Breast epithelium (tissue), 4 donors: ENCODE measurements around the gene SLFN5. TPM values are rescaled to one million over a fixed set of nuclear protein-coding genes. Genes with fewer than 3 reads are reported as not detected.
"Not testable (repeated sequence)": the region's sequence is repeated elsewhere in the genome, so short reads cannot be mapped to it uniquely, and the experiment has no call there.

ENCODE experiments used
- DNase-seq, 2 donors: peaks; one replicate each; pipeline ENCODE4 v3.0.0-alpha.2; 2019; ENCODE audit warnings: low spot score in 2 of 2
- H3K27ac ChIP-seq, 2 donors: fragments of 200-600 bp; sonication (generic) in 1 of 2; one replicate each; pipeline ENCODE4 v1.5.1; 2016 to 2019; ENCODE audit warnings: mild to moderate bottlenecking in 1 of 2
- H3K27me3 ChIP-seq, 2 donors: fragments of 200-600 bp; sonication (generic) in 1 of 2; one replicate each; pipeline versions ENCODE4 v1.5.1 to v1.6.0; 2017 to 2019; ENCODE audit warnings: control low read depth in 1 of 2, mild to moderate bottlenecking in 1 of 2
- H3K36me3 ChIP-seq: fragments of 200-600 bp; one replicate; pipeline ENCODE4 v1.5.1; 2019
- H3K4me1 ChIP-seq, 2 donors: fragments of 200-600 bp; sonication (generic); one replicate each; pipeline ENCODE4 v1.5.1; 2016 to 2019; ENCODE audit warnings: control low read depth in 1 of 2
- H3K4me3 ChIP-seq, 3 donors: fragments of 200-600 bp; sonication (generic); 1 replicate in 2 of 3; 2 replicates in 1 of 3; pipeline ENCODE4 v1.5.1; 2016 to 2019; ENCODE audit warnings: mild to moderate bottlenecking in 3 of 3, moderate library complexity in 2 of 3
- H3K9me3 ChIP-seq, 2 donors: fragments of 200-600 bp; sonication (generic) in 1 of 2; one replicate each; pipeline ENCODE4 v1.5.1; 2016 to 2019; ENCODE audit warnings: control low read depth in 1 of 2
- POLR2A ChIP-seq: fragments of 450-650 bp; IDR thresholded peaks from one replicate; pipeline ENCODE4 v1.6.1; 2016; ENCODE audit warnings: antibody characterized with exemption, mild to moderate bottlenecking, moderate library complexity
- POLR2AphosphoS5 ChIP-seq, 3 donors: sonication (generic); formaldehyde crosslinking; IDR thresholded peaks; one replicate each; pipeline ENCODE4 v1.6.1; 2017; ENCODE audit warnings: antibody characterized with exemption in 3 of 3
- intact Hi-C: fragments of 100-400 bp; cut with DNase I; formaldehyde crosslinking; loops from one replicate; pipeline ENCODE4 v1.15.1; 2023; ENCODE audit warnings: low total_unique reads
- total RNA-seq, 3 donors: library from RNA; depleted of rRNA; stranded (reverse); fragments of >200 nt; gene quantifications; one replicate each; pipeline ENCODE4 v1.1.0, GENCODE V29; 2016
- TF ChIP-seq, protein P1 (sequence below), 3 donors: fragments of 450-650 bp; IDR thresholded peaks; one replicate each; pipeline ENCODE4 v1.5.1; 2016 to 2017; ENCODE audit warnings: antibody characterized with exemption in 3 of 3, mild to moderate bottlenecking in 3 of 3, moderate library complexity in 3 of 3

SLFN5 gene
- total RNA-seq, 3 donors from 2014 or later, result 29.8 to 35.0 (median 34.1) TPM

- H3K36me3 ChIP-seq, result no peaks in the 10 kb centered on the region
These were observed 16.1 kb downstream of the SLFN5 start for GRCh38 chr17:35259001-35259400.

GRCh38 chr17:35265071-35265470 is 22.2 kb downstream of the SLFN5 start:
- Histone ChIP-seq H3K4me3 (no peak overlapping the region), H3K27ac (no peak overlapping the region), H3K27me3 (no peaks in the 10 kb centered on the region), H3K4me1 (no peaks in the 10 kb centered on the region), H3K36me3 (no peaks in the 10 kb centered on the region), H3K9me3 (no peaks in the 10 kb centered on the region)
- intact Hi-C loops, result no loop called here
- TF ChIP-seq, protein P1, sequence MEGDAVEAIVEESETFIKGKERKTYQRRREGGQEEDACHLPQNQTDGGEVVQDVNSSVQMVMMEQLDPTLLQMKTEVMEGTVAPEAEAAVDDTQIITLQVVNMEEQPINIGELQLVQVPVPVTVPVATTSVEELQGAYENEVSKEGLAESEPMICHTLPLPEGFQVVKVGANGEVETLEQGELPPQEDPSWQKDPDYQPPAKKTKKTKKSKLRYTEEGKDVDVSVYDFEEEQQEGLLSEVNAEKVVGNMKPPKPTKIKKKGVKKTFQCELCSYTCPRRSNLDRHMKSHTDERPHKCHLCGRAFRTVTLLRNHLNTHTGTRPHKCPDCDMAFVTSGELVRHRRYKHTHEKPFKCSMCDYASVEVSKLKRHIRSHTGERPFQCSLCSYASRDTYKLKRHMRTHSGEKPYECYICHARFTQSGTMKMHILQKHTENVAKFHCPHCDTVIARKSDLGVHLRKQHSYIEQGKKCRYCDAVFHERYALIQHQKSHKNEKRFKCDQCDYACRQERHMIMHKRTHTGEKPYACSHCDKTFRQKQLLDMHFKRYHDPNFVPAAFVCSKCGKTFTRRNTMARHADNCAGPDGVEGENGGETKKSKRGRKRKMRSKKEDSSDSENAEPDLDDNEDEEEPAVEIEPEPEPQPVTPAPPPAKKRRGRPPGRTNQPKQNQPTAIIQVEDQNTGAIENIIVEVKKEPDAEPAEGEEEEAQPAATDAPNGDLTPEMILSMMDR (IDR thresholded peaks at IDR 0.05), result no peak
- TF ChIP-seq POLR2A (no peak), POLR2AphosphoS5 (IDR thresholded peaks at IDR 0.05) (no peak)
- no peak for DNase-seq

More at GRCh38 chr17:35259001-35259400, 16.1 kb downstream of the SLFN5 start:
- Histone ChIP-seq H3K4me3 (no peak overlapping the region), H3K27me3 (no peaks in the 10 kb centered on the region), H3K27ac (no peak overlapping the region), H3K4me1 (peaks cover 0 to 7% of the 10 kb centered on the region in 2 donors), H3K9me3 (no peaks in the 10 kb centered on the region)
- no peak for TF ChIP-seq POLR2A
- TF ChIP-seq POLR2AphosphoS5 (IDR thresholded peaks at IDR 0.05), result no peak
- TF ChIP-seq, protein P1 (IDR thresholded peaks at IDR 0.05), result no peak
- DNase-seq, result no peak
- intact Hi-C loops, result no loop called here

DNA sequence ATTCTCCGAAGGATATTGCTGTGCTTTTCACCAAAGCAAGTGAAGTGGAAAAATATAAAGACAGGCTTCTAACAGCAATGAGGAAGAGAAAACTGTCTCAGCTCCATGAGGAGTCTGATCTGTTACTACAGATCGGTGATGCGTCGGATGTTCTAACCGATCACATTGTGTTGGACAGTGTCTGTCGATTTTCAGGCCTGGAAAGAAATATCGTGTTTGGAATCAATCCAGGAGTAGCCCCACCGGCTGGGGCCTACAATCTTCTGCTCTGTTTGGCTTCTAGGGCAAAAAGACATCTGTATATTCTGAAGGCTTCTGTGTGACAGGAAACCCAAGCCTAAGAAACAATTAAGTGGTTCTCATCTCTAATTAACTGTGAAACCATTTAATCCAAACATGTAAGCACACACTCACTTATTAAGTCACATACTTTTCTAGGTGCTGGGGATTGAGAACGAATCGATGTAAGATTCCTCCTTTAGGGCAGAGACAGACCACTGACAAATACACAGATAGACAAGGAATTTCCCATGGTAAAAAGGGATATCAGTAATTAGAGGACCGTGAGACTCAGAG is 22.8 kb downstream of the SLFN5 start:
- Histone ChIP-seq H3K27ac (no peak overlapping the region), H3K36me3 (no peaks in the 10 kb centered on the region), H3K4me1 (no peaks in the 10 kb centered on the region), H3K27me3 (no peaks in the 10 kb centered on the region), H3K4me3 (no peak overlapping the region), H3K9me3 (no peaks in the 10 kb centered on the region)
- TF ChIP-seq POLR2A (no peak), POLR2AphosphoS5 (IDR thresholded peaks at IDR 0.05) (no peak)
- TF ChIP-seq, protein P1 (IDR thresholded peaks at IDR 0.05), result no peak
- intact Hi-C loops, result no loop called here
- no peak for DNase-seq

- H3K4me3 ChIP-seq, H3K4me1 ChIP-seq, H3K36me3 ChIP-seq, H3K9me3 ChIP-seq, intact Hi-C loops, H3K27me3 ChIP-seq, H3K27ac ChIP-seq, DNase-seq: not testable (repeated sequence)
These were observed 31.5 kb downstream of the SLFN5 start for GRCh38 chr17:35274167-35275066.

- H3K27ac ChIP-seq, H3K36me3 ChIP-seq, H3K9me3 ChIP-seq, H3K4me3 ChIP-seq, DNase-seq, H3K27me3 ChIP-seq, H3K4me1 ChIP-seq, intact Hi-C loops: not testable (repeated sequence)
These were observed 35.6 kb downstream of the SLFN5 start for GRCh38 chr17:35278454-35278853.

GRCh38 chr17:35278876-35279275 is 36.0 kb downstream of the SLFN5 start:
- DNase-seq, H3K9me3 ChIP-seq, intact Hi-C loops: not testable (repeated sequence)

More at GRCh38 chr17:35278876-35279275, 36.0 kb downstream of the SLFN5 start:
- not testable (repeated sequence) for H3K27me3 ChIP-seq, H3K4me3 ChIP-seq, H3K36me3 ChIP-seq, H3K27ac ChIP-seq, H3K4me1 ChIP-seq
